Measurements from ENCODE around the gene DDR2.
A peak's percentile ranks its signal among the peaks of the same experiment; 100 is the strongest.
"Not testable (repeated sequence)": the region's sequence is repeated elsewhere in the genome, so short reads cannot be mapped to it uniquely, and the experiment has no call there.

The DDR2 gene

DNA sequence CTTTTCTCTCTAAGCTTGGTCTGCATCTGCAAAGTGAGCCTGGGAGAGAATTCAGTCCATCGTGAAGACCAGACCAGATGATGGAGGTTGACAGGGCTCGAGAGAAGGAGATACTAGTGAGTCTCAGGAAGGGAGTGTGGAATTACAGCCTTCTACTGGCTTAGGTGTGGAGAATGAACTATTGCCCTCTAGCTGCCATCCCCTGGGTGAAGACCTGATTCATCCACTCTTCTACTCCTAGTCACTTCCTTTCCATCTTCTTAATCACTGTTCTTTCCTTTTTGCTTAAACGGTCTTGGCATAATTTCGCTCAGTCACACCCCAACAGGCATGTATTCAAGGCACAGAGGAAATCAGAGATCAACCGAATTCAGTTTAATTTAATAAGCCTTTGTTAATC lies 124.3 kb downstream of the DDR2 start:
- no peak for DNase-seq

DNA sequence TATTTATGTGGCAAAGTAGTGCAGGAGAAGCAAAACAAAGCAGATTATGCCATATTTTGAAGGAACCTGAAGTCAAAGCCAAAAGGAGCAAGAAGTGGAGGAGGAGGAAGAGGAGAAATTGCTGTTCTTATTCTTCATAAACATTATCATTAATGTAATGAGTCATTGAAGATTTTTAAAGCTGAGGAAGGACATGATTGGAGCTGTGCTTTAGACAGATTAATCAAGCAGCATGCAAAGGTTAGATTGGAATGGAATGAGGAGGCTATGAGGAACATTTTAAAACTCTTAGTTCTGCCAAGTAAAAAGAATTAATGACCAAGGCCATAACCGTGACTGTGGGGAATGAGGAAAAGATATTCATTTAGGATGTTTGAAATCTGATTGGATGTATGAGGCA lies 125.2 kb downstream of the DDR2 start:
- no peak for DNase-seq

DNA sequence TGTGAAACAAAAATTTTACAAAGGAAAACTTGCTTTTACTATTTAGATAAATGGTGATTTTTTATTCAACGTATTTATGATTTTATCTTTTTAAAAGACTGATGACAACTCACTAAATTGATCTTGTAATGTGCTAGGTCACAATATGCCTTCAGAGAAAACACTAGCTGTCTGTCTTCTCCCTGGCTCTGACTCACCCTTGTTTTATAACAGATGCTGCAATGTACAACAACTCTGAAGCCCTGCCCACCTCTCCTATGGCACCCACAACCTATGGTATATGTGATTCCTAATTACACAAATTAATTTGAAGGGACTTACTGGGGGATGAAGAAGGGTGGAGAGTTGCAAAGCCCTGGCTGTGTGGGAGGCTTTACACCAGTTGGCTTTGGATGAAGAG lies 133.5 kb downstream of the DDR2 start:
- no peak for DNase-seq

DNA sequence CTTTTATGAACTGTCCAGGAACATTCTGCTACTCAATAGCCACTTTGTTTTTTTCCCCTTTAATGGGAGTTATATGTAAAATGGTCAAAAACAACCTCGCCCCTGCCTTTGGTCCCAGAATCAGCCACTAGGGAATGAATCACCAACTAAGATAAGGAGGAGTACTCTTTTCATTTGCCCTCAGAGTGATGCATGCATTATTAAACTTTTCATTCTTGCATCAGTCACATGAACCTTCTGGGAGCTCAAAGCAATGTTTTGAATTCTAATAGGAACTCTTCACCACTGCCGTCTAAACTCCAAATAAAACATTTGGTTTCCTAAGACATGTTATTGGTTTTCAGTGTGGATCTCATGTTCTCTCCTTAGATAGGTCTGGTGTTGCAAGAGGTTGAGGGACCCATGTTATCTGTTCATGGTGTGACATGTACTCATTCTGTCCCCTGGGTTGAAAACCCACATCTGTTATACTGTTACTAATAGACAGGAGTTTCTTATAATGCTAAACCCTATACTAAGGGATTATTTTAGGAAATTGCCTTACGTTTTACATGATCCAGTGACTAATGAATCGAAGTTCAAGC lies 140.4 kb downstream of the DDR2 start:
- no peak for DNase-seq

DNA sequence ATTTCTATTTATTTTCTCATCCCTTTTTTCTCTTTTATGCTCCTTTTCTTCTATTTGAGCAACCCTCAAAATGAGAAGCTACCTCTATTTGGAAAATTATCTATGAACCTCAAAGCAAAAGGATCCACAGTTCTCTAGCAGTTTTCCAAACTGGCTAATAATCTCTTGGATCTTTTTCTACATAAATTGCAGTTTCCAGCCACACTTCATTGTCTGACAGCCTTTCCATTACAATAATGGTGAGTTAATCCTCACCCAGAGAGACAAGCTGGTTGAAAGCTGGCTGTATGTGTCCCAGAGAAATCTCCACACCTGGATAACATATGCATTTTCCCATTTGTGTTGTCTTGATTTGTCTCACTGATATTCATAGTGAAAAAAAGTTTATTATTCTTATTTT lies 141.7 kb downstream of the DDR2 start:
- DNase-seq, result no peak

DNA sequence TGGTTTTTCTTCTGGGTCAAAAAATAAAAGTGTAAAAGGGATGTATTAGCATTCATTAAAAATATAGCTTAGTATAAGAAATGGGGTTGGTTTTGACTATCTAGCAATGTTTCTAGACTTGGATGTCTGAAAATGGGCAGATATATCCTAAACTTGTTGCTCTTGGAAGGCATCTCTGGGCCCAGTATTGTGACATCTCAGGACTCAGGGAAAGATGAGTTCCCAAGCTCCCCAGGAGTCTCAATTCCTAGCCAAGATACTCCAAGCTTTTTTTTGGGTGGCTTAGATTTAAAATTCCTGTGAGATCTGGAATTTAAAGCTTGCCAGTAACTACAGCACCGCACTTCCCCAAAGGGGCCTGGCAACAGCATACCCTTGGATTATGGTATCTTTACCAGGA lies 146.8 kb downstream of the DDR2 start:
- no peak for DNase-seq

DNA sequence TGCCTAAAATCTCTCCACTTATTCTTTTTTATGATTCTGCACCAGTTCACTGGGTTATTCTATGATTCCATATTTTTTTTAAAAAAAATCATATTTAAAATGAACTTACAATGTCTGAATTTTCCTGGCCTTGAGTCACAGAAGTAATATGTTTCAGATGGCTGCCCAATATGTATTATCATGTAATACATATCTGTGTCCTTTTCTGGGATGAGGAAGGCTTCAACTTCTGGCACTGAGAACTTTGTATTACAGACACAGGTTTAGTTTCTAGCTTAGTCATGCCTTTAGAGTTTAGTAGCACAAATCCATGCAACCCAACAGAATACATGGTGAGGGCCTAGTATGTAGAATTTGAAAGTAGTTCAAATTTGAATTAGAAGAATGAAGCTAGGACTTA lies 150.4 kb downstream of the DDR2 start:
- no peak for DNase-seq

DNA sequence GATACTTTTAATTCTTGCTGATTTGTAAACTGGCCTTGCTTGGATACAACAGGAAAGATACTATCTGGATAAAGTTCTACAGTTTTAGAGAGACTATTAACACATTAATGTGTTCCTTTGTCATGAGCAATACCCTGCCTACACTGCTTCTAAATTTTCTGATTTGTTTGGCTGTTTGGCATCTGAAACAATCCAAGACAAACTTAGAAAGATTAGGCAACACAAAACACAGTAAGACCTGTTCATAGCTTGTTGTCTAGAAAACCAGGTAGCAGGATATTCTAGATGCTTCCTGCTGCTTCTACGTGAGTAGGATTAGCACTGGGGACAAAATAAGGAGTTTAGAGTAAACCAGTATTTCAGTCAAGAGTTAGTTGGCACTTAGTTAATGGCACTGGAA lies 152.7 kb downstream of the DDR2 start:
- DNase-seq, result not testable (repeated sequence)

DNA sequence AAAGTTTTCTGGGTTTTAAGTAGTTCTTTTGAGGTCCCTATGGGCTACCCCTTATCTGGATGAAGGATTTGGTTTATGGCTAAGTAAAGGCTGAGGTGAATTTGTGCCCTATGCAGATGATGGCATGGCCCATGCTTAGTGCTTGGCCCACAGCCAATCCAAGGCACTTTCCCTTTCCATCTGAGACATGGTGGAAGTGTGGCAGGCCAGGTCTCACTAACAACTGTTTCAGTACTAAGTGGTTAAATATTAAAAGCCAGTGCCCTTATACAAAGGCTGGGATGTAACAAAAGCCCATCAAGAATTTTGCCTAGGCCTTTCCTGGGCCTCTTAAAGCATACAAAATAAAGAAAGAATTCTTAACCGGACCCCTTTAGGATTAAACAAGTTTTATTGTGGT lies 156.5 kb downstream of the DDR2 start:
- DNase-seq, result not testable (repeated sequence)

DNA sequence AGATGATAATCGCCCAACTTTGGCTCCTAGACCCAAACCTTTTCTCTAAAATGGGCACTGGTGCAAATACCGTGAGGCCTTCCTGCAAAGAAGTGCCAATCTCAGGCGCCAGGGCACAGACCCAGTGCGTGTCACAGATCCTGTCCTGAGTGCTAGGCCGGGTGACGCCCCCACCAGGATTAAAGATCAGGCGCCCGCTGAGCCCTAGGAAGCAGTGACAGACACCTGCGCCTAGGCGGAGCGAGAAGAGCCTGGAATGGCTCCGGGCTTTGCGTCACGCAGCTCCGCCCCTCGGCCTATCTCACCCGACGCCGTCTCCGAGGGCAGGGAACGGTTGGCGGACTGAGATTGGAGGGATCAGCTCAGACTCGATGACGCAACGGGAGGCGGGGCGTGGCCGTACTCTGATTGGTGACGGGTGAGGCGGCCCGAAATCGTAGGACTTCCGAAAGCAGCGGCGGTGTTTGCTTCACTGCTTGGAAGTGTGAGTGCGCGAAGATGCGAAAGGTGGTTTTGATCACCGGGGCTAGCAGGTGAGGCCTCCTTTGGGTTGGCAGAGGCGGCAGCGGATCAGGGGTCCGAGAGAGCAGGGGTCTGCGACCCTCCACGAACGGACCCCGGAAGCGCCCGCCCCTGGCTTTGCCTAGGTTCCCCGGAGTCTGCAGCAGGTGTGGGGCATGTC lies 158.2 kb downstream of the DDR2 start, which contains the start of gene HSD17B7:
Gene HSD17B7, plus strand, starts transcription at position 400 of the 682 bp plus-strand sequence. Its CDS starts 99 bp downstream, at position 499.
- peak; percentile 29 to 93 (median 80) for DNase-seq

DNA sequence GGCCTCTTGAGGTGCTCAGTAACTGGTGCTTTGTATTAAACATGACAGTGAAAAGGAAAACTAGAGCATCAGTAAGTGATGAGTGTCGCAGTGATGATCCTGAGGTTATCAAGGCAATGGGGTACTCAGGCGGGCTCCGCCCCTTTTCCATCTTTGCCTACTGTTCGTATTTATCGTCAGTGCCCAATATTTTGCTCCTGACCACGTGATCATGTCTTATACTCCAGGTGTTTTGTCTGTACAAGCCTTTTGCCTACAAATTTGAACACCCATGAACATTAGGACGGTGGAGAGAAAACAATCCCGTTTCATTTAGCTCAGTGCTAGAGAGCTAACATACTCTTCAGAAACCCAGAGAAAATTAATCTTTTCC lies 158.7 kb downstream of the DDR2 start:
- peak in 6 of 56 donors; percentile 3 to 28 (median 15) for DNase-seq

DNA sequence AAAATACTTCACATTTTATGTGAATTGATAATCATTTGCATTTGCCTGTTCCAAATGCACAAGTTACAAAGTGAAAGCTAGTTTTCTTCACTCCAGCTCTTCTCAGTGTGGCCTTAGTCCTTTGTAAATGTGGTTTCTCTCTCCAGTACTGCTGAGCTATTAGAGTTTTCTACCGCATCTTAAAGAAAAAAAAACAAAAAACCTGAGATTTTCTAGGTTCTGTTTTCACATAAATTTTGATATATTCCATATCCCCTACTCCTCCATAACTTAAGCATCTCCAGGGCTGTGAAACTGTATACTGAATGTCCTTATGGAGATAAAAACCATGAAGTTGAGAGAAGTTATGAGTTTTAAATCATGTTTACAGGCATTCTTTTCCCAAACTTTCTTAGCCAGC lies 162.0 kb downstream of the DDR2 start:
- not testable (repeated sequence) for DNase-seq

DNA sequence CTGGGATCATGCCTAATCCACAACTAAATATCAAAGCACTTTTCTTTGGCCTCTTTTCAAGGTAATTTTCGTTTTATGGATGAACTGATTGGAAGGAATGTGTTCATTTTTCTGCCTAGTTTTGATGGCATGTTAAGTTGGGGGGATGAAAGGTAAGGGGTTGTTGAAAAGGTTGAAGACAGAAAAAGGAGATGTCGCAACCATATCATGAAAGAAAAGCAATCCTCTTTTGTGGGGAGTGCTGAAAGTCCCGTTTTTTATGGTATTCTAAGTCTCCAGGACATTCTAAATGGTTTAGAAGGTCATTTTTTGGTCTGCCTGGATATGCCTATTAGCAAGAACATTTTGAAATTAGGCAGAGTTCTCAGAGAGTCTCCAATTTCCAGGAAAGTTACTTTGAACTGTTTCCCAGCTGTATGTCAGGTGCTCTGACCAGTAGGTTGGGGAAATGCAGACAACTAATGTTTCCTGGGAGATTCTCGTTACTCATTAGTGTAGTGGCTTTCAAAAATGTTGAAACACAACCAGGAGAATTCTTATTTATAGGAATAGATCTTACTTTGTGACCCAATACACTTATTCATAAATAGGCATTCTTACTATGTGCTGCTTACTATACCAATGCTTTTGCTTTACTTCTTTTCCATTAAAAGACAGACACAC lies 164.5 kb downstream of the DDR2 start:
- DNase-seq, result not testable (repeated sequence)

DNA sequence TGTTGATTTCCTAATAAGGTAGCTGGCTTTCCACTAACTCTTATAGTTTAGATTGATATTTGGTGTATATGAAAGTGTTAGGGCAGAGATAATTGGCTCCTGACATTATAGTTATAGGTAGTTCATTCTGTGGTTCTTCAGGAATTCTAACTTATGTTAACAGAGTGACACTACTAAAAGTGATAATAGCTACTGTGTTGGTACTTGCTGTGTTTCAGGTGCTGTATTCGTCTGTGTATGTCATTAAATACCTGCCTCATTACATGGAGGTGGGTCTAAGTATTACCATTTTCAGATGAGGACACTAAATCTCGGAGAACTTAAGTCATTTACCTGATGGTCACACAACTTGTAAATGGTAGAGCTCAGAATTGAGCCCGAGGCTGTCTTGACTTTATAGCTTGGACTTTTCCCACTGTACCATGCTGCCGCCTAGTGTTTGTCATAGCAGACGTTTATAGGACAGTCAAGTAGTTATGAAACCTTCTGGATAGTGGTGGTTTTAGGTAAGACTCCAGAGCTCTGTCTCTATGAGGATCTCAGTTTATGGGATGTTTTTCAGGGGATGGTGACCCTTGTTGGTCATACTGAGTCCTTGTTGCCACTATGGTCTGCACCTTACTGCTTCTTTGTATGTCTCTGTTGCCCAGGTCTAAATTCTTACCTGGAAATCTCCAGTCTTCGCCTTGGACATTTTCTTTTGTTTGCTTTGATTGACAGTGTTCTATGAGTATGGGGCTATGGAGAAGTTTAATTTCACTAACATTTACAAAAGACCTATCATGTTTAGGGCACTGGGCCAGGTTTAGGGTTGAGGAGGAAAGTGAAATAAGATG lies 167.9 kb downstream of the DDR2 start:
- DNase-seq, result peak in 16 of 56 donors; percentile 2 to 59 (median 12)

DNA sequence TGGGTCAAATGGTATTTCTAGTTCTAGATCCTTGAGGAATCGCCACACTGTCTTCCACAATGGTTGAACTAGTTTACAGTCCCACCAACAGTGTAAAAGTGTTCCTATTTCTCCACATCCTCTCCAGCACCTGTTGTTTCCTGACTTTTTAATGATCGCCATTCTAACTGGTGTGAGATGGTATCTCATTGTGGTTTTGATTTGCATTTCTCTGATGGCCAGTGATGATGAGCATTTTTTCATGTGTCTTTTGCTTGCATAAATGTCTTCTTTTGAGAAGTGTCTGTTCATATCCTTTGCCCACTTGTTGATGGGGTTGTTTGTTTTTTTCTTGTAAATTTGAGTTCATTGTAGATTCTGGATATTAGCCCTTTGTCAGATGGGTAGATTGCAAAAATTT lies 175.2 kb downstream of the DDR2 start:
- not testable (repeated sequence) for DNase-seq

DNA sequence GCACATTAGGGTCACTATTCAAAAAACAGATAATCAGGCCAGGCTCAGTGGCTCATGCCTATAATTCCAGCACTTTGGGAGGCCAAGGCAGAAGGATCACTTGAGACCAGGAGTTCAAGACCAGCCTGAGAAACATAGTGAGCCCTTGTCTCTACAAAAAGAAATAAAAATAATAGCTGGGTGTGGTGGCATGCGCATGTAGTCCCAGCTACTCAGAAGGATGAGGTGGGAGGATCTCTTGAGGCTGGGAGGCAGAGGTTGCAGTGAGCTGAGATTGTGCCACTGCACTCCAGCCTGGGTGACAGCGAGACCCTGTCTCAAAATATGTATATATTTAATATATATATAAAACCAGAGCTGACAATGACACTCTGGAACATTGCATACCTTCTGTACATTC lies 180.1 kb downstream of the DDR2 start:
- DNase-seq, result not testable (repeated sequence)

DNA sequence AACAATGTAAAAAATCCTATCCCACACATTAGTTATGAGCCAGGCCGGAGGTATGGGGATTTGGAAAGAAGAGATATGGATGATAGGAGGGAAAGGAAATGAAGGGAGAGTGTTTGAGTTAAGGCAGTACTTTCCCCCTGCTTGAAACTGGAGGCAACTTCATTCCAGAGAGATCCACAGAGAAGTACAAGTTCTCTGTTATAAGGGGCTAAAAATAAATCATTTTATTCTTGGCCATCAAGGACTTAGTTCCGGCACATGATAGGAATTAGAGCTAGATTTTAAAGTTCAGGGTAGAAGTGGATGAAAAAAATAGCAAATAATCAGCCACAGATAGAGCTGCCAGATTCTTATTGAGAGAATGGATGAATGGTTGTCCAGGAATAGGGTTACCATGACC lies 185.9 kb downstream of the DDR2 start:
- DNase-seq, result not testable (repeated sequence)

DNA sequence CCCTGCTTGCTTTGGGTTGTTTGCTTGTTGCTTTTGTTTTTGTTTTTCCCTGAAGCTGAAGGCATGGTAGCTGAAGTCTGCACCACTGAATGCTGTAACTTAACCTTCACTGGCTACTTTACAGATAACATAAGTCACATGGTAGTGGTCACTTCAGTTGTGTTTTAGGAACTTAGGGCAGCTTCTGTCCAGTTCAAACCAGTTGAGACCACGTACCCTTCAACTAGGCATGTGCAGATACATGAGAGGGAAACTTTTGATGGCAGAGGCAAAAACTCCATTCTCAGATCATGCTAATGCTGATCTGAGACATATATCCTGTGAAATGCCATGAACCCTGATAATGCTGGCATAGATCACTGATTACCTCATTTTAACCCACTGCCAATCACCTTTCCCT lies 186.4 kb downstream of the DDR2 start:
- DNase-seq, result not testable (repeated sequence)

DNA sequence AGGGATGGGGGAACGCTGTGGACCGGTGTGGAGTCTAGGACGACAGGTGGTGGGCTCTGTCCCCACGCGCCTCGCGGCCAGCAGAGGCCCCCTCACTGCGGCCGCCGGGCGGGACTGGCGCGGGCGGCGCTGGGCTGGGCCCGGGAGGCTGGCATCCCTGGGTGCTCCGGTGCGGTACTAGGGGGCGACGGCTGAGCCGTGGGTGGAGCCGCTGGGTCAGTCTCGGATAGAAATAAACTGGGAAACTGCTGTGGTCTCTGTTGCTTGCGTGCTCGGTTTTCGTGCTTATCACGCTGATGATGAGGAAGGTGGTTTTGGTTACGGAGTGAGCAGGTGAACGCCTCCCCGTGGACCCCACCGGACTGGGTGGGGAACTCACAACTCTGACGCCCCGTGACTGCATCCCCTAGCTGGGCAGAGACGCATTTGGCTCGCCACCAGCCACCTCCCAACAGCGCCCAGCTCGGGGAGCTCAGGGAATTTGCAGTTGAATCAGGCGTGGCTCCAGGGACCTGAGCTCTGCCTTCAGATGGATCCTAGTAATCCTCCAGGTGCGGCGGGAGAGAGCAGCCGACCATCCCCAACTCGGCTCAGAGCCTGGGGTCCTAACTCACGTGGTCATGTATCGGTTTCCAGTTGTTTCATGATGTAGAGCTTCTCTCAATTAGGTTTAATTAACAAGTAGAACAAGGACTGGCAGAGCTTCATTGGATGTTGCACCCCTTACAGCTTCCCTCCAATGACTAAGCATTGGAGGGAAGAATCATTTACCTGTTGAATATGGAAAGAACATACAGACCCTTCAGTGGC lies 190.3 kb downstream of the DDR2 start:
- peak in 21 of 56 donors; percentile 1 to 48 (median 13) for DNase-seq

DNA sequence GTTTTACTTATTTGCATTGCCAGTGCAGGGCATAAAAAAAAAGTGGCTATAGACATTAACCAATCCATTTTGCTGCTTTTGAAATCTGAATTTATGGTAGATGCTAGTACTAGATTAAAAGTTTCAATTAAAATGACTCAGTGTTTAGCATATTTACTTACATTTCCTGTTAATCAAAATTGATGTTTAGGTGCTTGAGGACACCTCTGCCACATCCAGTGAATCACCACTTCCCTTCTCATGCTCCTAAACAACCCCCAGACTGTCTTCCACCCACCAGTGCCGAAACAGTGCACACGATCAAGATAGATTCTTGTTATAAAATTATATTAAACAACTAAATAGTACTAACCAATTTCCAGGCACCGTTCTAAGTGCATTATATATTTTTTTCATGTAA lies 191.0 kb downstream of the DDR2 start:
- no peak for DNase-seq
